HG03521 (cell line): Measurements from ENCODE around the gene SFSWAP.
"Not testable (repeated sequence)": the region's sequence is repeated elsewhere in the genome, so short reads cannot be mapped to it uniquely, and the experiment has no call there.

Experiments used
- ATAC-seq: cut with Tn5 transposase; IDR thresholded peaks from one replicate; pipeline ENCODE4 v1.9.1; 2021; ENCODE audit warnings: mild to moderate bottlenecking, moderate library complexity; ENCODE audit not compliant: unreplicated experiment

SFSWAP gene

DNA sequence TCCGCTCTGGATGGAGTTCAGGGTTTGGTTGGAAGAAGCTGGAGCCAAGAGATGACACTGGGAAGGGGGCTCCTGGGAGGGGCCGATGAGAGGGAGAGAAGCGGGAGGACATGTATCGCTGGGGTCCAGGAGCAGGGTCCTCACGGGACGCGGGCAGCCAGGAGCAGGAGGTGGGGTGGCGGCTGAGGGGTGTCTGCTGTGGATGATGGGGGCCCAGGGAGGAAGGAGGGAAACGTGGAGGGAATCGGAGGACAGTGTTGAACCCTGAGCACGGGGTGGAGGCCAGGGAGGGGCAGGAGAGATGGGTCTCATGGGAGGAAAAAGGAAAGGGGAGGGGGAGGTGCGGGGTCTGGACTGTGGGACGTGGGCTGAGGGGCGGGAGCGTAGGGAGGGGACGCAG, 31.7 kb upstream of the SFSWAP start:
- not testable (repeated sequence) for ATAC-seq

DNA sequence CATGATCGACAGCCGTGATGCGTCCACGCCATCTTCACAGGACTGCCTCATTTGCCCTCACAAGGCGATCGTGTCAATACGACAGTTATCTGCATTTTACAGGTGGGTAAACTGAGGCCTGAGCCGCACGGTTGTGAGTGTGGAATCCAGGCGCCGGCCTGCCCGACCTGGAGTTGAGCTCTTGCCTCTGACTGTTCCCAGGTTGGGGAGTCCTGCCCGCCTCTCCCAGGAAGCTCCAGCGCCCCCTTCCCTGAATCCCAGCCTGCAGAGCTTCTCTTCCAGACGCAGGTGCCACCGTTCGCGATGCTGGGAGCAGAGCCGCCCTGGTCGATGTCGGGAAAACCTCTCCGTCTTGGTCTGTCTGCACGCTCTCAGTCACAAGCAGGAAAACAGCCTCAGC, 31.1 kb upstream of the SFSWAP start:
- not testable (repeated sequence) for ATAC-seq

DNA sequence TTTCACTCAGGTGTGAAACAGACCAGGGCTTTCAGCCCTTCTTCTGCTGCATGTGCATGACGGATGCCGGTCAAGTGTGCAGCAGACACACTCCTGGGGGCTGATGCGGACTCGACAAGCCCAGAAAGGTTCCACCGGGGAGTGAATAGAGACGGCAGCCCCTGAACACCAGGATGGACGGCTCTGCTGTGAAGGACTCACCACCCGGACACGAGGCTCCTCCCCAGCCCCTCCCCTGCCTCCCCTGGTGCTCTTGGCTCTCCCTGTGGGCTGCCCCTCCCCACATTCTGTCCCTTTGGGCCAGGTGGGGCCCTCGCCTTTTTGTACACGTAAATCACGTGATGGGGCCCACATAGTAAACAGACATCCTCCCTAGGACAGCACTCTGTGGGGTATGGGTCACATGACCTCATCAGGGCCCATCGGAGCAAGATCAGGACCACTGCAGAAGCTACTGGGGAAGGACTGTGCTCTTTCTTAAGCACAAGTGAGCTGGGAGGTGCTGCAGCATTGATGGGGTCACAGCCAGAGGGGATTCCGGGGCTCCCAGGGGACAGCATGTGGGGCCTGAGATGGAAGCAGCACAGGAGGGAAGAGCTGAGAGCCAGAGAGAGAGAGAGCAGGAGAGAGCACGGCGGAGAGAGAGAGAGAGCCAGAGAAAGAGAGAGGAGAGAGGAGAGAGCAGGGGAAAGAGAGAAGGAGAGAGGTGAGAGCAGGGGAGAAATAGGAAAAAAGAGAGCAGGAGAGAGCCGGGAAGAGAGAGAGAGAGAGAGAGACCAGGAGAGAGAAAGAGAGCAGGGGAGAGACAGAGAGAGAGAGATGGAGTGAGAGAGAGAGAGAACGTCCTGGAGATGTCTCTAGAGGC, 30.3 kb upstream of the SFSWAP start:
- not testable (repeated sequence) for ATAC-seq

DNA sequence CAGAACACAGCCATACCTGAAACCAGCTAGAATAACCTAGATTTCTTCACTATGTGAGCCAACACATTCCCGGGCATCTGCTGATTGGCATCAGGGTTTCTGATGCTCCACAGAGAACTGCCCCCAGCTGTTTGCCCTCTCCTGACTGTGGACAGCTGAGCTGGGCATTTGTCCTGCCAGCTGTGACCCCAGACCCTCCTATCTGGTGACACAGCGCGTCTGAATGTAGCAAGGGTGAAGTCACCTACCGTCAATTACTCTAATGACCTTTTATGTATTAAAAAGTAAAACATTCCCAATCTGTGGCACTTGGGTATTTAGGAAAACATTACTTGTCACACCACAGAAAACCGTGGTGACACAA, 29.7 kb upstream of the SFSWAP start:
- no peak for ATAC-seq

DNA sequence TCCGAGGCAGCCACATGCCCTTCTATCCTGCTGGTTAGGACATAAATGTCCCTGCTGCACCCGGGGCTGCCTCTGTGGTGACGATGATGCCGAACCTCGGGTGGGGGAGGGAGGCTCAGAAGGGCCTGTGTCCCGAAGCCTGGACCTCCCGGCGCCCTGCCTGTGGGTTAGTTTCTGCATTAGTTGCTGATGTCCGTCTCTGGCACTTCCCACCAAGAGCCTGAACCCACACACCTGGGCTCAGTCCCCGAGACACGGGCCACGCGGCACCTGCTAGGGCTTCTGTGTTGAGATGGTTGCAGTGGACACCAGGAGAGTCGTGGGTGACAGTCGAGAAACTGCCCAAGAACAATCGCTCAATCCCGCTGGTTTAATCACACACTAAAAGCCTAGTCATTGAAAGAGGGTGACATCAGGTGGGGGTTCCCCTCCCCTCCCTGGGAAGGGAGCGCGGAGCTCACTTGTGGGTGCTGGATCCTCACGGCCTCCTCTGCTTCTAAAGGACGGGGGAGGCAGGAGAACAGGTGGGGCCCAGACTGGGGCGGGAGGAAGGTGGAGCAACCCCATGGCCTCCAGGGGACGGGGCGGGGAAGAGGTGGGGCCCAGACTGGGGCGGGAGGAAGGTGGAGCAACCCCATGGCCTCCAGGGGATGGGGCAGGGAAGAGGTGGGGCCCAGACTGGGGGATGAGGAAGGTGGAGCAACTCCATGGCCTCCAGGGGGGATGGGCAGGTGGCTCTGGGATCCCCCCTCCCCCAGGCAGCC, 29.0 kb upstream of the SFSWAP start:
- ATAC-seq: peak; percentile 91

DNA sequence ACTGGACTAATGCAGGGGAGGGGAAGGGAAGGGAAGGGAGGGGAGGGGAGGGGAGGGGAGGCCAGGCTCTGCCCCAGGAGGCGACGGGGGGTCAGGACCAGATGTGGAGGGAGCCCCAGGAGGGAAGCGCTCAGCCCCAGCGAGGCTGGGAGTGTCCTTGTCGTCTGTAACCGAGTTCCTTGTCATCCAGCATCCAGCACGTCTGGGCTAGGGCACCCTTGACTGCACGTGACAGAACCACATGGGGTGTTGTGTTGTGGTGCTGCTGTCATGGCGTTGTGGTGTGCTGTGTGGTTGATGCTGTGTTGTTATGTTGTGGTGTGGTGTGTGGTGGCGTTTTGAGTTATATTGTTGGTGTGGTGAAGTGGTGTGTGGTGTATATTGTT, 28.4 kb upstream of the SFSWAP start:
- ATAC-seq: no peak

DNA sequence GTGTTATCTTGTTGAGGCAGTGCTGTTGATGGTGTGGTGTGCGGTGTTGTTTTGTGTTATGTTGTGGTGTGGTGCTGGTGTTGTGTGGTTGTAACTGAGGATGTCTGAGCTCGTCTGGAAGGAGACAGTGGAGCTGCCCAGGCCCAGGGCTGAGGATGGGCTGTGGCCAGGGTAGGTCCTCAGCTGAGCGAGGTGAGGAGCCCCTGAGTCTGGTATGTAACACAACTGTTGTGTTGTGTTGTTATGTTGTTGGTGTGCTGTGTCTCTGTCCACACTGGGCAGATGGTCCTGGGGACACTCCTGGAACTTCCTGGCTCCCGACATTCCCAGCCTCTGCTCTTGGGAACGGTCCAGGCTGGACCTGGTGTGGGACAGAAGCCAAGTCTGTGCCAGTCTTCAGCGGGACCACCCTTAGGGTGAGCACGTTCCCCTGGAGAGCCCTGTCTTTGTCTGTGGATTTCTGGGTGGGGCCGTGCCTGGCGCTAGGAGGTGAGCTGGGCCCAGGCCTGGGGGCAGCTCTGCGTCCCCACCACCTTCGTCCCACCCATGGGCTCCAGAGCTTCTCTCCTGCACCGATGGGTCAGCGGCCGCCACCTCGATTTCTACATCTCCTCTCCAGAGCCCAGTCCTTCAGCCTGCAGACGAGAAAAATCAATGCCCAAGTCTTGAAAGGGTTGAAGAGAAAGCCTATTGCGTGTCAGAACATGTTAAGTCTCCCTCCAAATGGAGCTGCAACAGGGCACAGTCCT, 27.4 kb upstream of the SFSWAP start:
- ATAC-seq: no peak

DNA sequence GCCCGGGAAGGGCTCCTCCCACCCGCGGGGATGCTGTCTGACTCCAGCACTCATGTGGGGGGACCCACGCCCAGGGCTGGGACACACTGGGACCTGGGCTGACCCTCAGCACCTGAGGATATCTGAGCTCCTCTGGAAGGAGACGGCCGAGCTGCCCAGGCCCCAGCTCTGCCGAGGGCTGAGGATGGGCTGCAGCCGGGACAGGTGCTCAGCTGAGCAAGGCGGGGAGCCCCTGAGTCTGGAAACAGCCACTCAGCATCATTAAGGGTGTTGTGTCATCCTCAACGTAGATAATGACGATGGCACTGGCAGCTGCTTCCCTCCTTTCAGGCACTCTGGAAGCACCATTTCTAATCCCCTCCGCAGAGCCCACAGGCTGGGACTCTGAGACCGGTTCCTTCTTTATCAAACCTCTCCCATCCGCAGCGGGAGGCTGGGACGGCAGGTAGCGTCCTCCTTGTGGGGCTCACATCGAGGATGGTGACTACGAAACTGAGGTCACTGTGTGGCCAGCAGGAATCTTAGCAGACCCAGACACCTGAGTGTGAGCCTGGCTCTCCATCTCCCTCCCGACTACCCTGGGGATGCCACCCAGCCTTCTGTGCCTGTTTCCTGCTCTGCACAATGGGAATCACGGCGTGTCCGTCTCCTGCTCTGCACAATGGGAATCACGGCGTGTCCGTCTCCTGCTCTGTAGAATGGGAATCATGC, 26.7 kb upstream of the SFSWAP start:
- no peak for ATAC-seq

DNA sequence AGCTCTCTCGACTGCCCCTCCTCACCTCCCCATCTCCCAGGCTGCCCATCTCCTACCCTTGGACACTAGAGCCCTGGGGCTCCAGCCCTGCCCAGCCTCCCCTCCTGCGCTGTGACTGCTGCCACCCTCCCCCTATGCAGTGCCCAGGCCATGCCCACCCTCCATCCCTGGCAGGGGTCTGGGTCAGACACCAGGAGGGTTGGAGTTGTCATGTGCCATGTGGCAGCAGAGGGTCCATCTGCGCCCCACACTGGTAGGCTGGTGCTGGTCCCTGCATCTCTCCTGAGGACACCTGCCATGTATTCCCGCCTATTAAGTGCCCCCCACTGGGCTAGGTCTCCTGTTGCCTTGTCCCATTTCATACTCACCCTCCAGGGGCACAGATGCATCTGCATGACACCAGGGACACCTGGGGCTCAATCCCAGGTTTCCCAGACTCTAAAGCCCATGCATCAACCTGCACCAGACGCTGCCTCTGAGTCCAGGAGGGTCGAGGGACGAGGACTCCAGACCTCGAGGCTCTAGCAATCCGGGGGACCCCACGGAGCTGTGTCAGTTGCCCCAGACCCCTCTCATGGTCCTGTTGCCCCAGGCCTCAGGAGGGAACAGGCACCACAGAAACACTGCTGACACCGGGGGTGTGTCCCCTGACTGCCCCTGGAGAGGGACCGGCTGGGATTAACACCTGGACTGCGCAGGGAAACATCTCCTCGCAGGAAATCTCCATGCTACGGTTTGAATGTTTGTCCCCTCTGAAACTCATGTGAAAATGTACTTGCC, 23.4 kb upstream of the SFSWAP start:
- ATAC-seq: no peak

DNA sequence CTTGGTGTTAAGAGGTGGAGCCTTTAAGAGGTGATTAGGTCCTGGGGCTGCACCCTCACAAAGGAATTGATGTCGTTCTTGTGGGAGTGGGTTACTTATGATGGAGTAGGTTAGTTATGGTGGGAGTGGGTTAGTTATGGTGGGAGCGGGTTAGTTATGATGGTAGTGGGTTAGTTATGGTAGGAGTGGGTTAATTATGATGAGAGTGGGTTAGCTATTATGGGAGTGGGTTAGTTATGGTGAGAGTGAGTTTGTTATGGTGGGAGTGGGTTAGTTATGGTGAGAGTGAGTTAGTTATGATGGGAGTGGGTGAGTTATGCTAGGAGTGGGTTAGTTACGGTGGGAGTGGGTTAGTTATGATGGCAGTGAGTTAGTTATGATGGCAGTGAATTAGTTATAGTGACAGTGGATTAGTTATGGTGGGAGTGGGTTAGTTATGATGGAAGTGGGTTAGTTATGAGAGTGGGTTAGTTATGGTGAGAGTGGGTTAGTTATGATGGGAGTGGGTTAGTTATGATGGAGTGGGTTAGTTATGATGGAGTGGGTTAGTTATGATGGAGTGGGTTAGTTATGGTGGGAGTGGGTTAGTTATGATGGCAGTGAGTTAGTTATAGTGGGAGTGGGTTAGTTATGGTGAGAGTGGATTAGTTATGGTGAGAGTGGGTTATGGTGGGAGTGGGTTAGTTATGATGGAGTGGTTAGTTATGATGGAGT, 22.6 kb upstream of the SFSWAP start:
- ATAC-seq: no peak

DNA sequence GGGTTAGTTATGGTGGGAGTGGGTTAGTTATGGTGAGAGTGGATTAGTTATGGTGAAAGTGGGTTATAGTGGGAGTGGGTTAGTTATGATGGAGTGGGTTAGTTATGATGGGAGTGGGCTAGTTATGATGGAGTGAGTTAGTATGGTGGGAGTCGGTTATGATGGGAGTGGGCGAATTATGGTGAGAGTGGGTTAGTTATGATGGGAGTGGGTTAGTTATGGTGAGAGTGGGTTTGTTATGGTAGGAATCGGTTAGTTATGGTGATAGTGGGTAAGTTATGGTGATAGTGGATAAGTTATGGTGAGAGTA, 22.1 kb upstream of the SFSWAP start:
- no peak for ATAC-seq

DNA sequence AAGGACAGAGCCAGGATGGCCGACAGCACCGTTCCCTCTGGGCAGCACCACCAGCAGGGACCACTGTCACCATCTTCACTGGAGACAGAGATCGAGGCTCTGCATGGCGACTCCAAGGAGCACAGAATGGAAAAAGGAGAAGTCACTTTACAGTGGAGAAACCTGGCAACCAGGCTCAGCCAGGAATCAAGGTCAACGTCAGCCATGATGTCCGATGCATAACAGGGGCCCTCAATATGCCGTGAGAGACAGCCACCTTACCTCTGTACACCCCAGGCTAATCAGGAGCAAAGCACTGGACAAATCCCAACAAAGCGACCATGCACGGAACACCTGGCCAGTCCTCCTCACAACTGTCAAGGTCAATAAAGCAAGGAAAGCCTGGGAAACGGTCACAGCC, 20.6 kb upstream of the SFSWAP start:
- no peak for ATAC-seq

DNA sequence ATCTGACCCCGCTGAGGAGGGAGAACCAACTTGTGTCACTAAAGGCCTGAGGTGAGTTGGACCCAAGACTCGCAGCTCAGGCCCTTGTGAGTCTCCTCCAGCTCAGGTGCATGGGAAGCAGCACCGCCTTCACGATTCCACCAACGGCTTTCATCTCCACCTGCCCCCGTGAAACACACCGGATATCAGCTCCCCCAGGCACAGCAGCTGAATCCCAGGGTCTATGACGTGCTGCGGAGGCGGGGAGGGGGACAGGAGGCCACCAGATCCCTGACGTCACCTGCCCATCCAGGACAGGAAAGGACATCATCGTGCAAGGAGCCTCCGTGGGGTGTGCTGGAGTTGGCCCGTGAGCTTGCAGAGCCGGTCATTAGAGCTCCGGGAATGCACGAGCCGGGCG, 18.5 kb upstream of the SFSWAP start:
- ATAC-seq: no peak

DNA sequence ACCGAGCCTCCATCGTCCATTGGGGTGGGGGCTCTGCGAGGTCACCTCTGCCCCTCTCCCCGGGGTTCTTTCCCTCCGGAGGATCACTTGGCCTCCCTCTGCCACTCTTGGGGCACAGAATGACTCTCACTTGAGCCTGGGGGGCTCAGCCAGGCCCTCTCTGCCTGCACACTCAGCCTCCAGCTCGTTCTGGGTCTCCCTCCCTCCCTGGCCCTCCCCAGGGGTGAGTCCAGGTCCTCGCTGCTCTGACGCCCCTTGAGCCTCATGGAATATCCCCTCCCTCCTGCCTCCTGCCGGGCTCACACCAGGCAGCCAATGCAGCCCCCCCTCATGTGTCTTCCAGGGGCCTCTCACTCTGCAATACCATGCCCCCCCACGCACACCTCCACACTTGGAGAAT, 17.7 kb upstream of the SFSWAP start:
- no peak for ATAC-seq

DNA sequence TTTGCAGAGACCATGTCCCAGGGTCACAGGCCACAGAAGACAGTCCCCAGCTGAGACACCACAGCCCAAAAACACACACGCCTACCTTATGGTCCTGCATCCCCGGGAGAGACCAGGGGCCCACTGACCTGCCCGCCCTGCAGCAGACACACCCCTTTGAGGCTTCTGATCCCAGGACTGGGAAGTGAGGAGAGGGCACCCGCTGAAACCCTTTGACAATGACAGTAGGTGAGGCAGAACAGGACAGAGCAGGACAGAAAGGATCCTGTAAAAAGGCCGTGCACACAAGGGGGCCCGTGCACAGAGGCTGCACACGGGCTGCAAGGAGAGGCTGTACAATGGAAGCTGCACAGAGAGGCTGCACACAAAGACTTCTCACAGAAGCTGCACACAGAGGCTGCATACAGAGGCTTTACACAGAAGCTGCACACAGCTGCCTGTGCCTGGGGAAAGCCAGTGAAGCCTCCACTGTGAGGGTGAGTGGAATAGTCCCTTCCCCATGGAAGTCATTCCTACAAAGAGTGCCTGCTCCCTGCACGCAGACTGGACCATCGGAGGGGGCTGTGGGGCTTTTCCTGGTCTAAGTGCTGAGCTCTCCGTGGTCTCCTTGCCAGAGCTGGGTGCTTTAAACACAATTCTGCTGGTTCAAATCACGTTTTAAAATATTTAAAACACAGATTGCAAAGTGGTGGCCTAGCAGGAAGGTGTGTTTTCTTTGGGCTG, 16.6 kb upstream of the SFSWAP start:
- ATAC-seq: no peak

DNA sequence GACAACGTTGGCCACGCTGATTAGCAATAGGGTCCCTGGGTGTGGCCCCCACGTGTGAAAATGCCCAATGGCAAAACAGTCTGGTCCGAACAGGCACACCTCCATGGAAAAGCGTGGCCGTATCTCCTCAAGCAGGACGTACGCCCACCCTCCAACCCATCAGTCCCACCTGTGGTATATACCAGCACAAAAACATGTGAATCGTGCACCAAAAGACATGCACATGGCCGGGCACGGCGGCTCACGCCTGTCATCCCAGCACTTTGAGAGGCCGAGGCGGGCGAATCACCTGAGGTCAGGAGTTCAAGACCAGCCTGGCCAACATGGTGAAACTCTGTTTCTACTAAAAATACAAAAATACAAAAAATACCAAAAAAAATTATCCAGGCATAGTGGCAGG, 14.9 kb upstream of the SFSWAP start:
- no peak for ATAC-seq

DNA sequence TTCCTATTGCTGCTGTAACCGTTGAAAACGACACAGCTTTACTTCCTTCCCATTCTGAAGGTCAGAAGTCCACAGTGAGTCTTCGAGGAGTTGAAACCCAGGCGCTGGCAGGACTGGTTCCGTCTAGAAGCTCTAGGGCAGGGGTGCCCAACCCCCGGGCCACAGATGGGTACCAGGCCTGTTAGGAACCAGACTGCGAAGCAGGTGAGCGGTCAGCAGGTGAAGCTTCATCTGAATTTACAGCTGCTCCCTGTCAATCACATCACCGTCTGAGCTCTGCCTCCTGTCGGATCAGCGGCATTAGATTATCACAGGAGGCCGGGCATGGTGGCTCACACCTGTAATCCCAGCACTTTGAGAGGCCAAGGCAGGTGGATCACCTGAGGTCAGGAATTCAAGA, 12.6 kb upstream of the SFSWAP start:
- no peak for ATAC-seq

DNA sequence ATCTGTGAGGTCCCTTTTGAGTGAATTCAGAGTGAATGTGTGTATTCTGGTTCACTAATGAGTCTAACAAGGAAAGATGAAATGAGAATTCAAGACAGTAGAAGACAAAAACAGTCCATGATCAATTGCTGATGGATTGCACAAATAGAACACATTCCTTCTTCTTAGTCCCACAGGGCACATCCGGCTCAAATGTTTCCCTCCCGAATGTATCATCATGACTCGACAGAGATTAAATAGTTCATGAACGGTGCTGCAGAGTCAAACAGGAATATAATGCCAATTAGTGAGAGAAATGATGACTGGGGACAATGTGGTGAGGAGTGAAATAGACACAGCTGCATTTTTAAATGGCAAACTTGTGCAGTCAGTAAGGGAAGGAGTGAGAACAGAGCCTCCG, 11.5 kb upstream of the SFSWAP start:
- no peak for ATAC-seq

DNA sequence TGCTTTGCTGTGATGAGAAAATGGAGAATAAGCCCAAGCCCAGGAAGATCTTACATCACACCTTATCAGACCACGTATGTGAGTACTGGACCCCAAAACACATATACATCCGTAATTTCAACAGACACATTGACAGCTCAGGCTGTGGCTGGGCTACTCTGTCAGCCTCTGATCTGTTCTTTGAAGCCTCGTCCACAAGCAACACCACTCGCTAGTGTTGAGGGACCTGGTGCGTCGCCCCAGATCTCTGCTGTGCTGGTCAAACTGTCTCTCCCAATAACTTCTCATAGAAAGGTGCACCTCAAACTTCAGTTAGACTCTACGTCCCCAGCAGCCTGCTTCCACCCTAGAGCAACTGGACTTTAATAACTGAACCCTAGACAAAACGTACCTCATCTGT, 10.6 kb upstream of the SFSWAP start:
- no peak for ATAC-seq
